GM18502 (cell line): ENCODE results near the gene NTMT2.
"Not testable (repeated sequence)": the region's sequence is repeated elsewhere in the genome, so short reads cannot be mapped to it uniquely, and the experiment has no call there.

Experiments
- ATAC-seq: cut with Tn5 transposase; IDR thresholded peaks from one replicate; pipeline ENCODE4 v1.9.1; 2021; ENCODE audit warnings: mild to moderate bottlenecking; ENCODE audit not compliant: unreplicated experiment, poor library complexity

Gene NTMT2

DNA sequence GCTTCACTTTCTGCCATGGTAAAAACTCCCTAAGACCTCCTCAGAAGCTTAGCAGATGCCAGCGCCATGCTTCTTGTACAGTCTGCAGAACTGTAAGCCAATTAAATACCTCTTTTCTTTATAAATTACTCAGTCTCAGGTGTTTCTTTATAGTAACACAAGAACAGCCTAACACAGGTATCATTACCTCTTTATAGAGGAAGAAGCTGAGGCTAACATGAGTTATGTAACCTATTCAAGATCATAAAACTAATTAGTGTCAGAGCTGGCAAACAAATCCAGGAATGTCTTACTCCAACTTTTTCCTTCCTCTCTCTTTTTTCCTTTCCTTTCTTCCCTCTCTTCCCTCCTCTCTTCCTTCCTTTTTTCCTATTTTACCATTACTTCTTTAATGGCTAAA lies 9.3 kb downstream of the NTMT2 start:
- no peak for ATAC-seq

DNA sequence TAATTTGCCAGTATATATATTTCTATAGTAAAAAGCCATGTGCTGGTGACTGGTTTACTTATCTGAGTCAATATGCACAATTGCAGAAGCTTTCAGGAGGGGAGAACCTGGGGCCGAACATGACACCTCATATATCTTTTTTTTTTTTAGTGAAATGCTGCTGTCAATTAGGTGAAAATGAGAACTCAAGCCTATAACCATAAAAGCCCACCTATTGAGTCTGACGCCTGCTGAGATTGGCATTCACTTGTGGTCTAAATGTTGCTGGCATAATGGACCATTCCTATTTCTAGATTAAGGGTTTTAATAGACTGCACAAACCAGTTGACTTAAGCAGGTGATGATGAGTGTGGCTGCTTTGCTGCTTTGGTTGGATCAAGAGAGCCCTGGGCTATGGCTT lies 10.8 kb downstream of the NTMT2 start:
- ATAC-seq: no peak

DNA sequence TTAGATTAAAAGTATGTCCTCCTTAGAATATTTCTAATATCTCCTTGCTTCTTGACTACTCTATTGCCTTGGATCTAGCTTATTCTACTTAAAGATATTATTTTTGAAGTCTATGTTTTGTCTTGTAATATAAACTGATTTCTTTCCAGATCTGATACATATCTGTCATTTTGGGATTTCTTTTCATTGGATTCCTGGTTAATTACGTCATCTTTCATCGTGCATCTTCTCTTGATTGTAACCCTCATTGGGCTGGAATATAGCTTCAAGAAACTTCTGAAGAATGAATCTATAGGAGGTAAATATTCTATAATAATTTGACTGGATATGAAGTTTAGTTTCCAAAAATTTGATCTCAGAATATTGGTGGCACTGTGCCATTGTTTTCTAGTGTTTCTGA lies 12.1 kb downstream of the NTMT2 start:
- ATAC-seq: no peak

DNA sequence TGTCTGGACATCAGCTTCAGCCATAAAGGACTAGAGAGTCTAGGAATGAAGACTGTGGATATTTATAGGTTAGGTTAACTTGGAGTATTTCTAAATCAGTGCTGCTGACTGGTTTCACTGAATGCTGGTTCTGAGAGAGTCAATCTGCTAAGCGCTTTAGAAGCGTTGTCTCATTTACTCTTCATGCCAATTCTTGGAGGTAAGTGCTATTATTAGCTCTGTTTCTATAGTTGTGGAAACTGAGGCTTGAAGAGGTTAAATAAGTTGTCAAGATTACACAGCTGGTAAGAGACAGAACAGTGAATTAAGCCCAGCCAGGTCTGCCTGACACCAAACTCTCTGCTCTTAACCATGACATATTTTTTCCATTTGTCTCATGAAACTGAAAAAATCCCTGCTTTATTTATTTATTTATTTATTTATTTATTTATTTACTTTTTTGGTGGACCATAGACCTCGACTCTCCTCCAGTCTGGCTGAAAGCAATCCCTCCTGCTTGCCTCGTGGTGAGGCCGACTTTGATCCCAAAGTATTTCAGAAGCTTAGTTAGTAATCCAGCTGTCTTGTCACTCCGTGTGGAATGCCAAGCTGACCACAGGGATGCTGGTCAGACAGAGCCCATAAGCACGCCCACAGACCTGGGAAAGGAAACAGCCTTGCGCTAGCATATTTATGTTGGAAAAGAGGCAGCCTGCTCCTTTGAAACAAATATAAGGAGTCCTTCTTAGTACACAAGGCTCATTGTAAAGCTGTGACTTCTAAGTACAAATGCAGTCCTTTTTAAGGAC lies 16.9 kb downstream of the NTMT2 start:
- no peak for ATAC-seq

DNA sequence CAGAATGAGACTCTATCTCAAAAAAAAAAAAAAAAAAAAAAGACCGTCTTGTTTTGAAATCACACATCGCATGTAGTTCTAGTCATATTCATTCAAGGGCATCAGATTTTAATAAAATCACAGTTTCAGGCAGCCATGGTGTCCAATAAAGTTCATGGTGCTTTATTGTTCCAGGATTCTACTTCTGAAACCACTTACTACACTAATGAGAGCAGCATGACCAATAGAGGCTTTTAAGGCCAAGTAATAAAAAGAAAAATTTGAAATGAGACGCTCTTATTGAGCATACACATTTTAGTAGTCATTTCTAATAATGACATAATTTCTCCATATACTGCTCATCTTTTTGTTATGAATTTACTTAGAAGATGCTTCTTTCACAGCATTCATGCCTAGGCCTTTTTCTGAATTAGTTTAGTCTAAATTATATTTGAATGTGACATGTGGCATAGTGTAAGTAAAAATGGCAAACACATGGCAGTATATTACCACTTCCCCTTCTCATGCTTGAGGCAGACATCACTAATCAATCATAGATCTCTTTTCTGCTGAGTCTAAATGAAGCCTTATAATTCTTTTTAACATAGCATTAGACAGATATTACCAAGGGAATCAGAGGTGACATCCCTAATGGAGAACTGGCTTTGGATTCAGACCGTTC lies 18.5 kb downstream of the NTMT2 start:
- ATAC-seq: no peak

DNA sequence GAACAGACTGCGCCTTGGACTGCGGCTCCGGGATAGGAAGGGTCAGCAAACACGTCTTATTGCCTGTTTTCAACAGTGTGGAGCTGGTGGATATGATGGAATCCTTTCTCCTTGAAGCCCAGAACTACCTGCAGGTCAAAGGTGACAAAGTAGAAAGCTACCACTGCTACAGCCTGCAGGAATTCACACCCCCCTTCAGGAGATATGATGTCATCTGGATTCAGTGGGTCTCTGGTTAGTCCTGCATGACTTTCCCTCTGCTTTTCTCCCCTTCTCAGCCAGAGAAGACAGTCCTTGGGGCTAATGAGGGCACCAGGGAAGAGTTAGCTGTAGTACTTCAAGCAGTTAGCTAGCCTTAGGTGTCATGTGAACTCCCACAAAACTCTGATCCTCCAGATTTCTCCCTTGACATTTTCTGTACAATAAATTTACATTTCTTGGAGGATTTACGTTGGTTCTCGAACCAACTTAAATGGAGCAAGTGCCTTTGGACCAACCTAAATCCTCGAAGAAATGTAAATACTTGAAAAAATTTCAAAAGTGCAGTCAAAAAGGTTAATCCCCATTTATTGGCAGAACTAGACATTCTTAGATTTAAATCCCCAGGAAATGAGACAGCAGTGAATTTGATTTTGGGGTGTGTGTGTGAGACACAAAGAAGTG lies 20.9 kb downstream of the NTMT2 start:
- ATAC-seq: no peak

DNA sequence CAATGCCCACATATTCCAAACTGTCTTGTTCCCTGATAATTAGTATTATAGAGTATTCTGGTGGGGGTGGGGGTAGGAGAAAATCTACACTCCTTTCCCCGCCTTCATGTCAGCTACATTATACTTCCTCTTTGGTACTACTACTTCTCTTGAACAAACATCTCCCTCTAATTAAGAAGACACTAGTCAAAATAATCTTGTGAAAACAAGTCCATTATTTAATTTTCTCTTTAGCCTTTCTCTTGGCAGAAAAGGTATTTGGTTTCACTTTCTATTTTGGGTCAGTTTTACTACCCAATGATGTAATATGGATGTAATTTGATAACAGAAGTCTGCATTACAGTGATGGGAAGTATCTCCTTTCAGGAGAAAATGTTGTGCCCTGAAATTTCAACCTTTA lies 22.5 kb downstream of the NTMT2 start:
- ATAC-seq: no peak

DNA sequence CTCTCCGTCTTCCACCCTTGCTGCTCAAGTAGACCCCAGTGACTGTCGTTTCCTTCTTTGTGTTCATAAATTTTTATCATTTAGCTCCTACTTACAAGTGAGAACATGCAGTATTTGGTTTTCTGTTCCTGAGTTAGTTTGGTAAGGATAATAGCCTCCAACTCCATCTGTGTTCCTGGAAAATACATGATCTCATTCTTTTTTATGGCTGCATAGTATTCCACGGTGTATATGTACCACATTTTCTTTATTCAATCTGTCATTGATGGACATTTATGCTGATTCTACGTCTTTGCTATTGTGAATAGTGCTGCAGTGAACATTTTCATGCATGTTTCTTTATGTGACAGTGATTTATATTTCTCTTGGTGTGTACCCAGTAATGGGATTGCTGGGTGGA lies 24.8 kb downstream of the NTMT2 start:
- ATAC-seq: not testable (repeated sequence)

DNA sequence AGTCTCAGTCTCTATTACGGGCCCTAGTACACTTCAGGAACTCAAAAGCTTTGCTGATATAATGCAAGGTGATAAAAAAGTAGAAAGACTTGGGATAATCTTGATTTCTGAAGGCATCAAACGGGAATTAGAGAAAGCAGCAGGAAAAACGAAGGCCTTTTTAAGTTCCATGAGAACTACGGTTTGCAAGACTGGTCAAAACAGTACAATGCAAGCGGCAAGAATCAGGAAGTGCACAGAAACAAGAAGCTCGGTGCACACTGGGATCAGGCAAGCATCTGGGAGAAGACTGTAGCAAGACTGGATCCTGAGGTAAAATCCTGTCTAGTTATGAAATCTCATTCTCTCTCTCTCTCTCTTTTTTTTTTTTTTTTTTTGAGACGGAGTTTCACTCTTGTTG lies 28.6 kb downstream of the NTMT2 start:
- ATAC-seq: no peak

DNA sequence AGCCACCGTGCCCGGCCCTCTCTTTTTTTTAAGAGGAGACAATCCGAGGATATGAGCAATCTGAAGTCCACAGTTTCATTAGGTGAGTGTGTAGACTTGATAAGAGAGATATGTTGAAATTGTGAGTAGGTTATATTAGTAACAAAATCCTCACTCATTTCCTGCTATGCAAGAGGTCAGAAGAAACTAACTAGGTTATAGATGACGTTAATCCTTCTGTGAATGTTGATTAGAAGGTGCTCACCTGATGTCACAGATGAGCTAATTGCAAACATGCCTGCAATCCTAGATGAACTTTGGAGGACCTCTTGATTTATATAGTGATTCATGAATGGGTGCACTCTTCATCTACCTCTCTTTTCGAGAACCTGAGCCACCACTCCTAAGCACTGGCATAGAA lies 29.3 kb downstream of the NTMT2 start:
- ATAC-seq: no peak

DNA sequence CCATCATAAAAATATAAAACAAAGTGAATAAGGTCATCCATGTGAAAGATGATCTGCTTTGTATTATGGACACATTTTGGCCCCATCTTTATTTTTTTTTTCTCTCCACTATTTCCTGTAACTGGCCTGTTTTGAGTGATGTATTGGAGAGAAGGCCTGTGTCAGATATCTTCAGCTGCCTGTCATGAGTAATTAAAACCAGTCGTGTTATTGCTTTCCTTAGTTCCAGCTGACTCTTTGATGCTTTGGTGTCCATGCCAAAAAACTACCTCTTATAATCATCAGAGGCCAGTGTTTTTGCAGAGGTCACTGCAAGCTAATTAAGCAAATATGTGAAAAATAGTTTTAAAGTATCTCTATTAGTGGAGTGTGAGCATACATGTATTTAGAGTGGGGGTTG lies 29.7 kb downstream of the NTMT2 start:
- ATAC-seq: no peak

DNA sequence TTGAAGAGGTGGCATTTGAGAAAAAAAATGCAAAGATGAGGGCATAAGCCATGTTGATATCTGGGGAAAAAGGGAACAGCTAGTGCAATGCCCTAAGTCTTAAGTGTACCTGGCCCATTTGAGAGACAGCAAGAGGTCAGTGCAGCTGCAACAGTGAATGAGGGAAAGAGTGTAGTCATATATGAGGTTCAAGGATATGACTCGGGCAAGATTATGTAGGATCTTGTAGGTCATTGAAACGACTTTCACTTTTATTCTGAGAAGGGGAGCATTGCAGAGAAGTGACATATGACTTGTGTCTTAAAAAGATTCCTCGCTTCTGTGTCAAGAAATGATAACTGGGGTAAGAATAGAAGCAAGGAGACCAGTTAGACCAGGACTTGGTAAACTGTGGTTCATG lies 31.0 kb downstream of the NTMT2 start:
- no peak for ATAC-seq

DNA sequence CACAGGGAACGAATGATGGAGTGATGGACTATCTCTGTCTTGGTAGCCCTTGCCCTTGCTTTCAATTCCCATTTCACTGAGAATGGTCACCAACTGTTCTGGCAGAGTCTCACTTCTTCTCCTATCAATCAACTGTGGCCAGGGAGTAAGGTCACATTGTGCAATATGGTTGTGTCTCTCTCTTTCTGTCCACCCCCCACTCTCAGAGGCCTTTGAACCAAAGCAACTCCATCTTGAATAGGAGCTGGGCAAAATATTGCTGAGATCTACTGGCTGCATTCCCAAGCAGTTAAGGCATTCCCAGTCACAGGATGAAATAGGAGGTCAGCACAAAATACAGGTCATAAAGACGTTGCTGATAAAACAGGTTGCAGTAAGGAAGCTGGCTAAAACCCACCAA lies 36.7 kb downstream of the NTMT2 start:
- ATAC-seq: no peak

DNA sequence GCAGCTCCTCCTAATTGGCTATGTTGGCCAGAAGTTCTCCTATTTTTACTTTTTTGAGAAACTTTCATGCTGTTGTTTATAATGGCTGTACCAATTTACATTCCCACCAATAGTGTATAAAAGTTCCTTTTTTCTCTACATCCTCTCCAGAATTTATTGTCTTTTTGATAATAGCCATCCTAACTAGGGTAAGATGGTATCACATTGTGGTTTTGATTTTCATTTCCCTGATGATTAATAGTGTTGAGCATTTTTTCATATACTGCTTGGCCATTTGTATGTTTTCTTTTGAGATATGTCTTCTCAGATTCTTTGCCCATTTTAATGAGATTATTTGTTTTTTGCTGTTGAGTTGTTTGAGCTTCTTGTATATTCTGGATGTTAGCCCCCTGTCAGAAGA lies 46.8 kb downstream of the NTMT2 start:
- no peak for ATAC-seq

DNA sequence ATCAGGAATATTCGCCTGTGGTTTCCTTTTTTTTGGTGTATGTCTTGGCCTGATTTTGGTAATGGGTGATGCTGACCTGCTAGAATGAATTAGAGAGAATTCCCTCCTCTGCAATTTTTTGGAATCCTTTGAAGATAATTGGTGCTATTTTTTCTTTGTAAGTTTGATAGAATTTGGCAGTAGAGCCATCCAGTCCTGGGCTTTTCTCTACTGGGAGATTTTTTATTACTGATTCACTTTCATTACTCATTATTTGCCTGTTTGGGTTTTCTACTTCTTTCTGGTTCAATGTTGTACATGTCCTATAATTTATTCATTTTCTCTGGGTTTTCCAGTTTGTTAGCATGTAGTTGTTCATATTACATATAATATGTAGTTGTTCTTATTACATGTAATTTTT lies 48.7 kb downstream of the NTMT2 start:
- ATAC-seq: no peak

DNA sequence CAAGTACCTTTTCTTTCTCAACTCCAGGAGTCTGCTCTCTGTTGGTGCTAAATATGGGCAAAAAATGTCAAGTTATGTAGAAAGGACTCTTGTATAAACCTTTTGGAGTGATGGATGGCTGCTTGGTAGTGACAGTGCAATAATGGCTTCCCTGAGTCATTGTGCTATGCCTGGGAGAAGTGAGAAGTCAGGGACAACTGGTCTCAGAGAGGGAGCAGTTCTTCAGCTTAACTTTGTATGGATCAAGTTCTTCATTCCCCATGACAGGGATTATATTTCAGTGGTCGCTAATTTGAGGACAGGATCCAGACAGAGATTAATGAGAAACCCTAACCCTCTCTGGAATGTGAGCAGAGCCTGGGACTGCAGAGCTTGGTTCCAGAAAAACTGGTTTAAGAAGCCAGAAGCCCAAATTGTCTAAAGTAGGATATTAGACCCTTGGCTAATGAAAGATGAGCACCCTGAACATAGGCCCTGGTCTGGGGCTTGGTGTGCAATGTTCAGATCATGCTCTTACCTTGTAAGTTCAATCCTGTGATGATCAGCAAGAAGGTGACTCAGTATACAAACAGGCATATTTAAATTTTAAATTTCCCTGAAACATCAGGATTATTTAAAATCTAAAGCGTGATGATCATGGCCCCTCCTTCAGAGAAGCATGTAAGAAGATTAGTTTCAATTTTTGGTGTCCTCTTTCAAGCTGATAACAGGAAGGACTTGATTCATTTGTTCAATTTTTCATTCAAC lies 50.9 kb downstream of the NTMT2 start:
- no peak for ATAC-seq

DNA sequence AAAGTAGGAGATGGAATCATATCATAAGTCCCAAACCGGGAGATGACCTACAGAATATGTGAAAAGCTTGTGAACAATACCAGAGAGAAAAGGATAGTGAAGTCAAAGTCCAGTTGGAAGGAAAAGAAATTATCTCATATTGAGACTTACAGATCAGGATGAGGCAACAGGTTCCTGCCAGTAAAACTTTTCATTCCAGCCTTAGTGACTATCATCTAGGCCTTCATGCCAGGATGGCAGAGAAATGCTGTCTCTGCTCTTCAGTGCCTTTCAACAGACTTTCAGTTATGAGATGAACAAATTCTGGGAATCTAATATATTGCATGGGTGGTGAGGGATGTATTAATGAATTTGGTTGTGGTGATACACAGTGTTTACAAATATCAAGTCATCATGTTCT lies 52.3 kb downstream of the NTMT2 start:
- no peak for ATAC-seq

DNA sequence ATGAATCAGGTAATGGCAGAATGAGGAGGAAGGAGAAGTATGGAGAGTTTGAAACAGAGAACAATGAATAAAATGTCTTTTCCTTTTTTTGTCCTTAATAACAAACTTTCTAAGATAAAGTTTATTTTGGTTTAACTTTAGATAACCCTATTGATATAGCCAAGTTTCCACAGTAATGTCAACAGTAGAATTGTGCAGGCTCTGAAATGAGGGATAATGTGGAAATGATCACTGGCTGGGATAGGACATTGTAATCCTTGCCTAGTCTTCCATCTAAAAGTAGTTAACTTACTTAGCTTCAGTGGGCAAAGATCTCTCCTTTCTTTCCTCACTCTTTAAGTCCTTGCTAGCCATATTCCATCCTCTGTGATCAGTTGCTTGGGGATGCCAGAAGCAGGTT lies 52.8 kb downstream of the NTMT2 start:
- no peak for ATAC-seq

DNA sequence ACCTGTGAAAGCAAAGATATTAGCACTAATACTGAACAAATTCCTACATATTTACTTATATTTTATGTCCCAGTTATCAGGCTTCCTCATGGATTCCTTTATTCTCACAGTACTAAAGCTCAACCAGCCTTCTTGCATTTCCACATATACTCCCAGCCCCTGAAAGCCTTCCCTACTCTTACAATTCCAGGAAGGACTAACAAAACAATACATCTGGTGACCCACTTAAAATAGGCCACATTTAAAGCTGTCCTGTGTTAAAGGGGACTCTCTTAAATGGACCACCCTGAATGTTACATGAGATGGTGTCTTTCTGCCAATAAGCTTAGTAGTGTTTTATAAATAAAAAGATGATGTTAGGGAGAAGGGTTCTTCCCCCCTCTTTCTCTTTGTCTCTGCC lies 54.4 kb downstream of the NTMT2 start:
- ATAC-seq: no peak

DNA sequence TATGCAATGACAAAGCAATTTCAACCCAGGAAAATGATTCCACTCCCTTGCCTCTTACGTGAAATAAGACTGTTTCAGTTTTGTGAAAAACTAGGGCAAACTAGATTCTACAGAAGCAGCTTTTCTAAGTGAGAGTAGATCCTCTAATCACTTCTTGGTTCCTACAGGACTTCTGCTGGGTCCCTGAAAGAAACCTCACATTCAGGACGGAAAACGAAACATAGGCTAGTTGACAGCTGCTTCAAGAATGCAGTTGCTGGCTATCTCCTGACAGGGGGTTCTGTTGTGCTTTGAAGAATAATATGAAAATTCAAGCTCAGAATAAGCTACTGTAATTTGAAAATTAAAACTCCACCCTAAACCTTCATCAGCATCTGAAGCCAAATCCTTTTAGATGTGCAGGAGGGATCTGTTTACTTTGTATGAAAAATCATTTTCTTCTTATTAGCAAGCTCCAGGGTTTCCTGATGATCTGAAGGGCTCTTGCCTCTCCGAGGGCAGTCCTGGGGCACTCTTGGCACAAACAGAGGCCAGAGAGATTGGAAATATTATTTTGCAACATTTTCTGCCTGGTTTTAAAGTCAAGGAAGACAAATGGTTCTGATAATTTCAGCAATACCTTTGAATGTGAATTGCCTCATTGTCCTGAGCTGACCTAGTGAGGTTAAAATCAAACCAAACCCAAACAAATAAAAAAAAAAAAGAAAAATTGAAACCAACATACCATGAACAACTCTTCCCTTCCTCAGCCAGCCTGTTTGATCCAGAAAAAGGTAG lies 55.0 kb downstream of the NTMT2 start:
- ATAC-seq: no peak
